ENCODE measurements around the gene FLAD1. TPM values are rescaled to one million over a fixed set of nuclear protein-coding genes. Genes with fewer than 3 reads are reported as not detected.

FLAD1 gene
- total RNA-seq, 2 experiments from 2014 or later, result 16.7 to 19.4 TPM

GRCh38 chr1:155000726-155001424 lies 17.7 kb downstream of the FLAD1 start:
- H3K9me3 ChIP-seq (ENCODE audit: control insufficient read depth in 1 of 2, insufficient read depth in 1 of 2, low read length in 2 of 2), result no peaks in the 10 kb centered on the region
- TF ChIP-seq CTCF (IDR thresholded peaks at IDR 0.05), result no peak
- intact Hi-C loops (cut with DNase I, micrococcal nuclease), result loop anchor here (1.0 to 5.0 kb wide), 6 partner anchors 16 to 62 kb away; partner anchors contain the start of genes EFNA4 (in 2 of the 2) and CKS1B (in 1 of the 2)
- H3K9me3 Mint-ChIP-seq, result no peaks in the 10 kb centered on the region
- peak overlapping the region; percentile 99 for H3K4me3 Mint-ChIP-seq
- DNase-seq (peak in 13 of 14 experiments; percentile 57 to 89 (median 71)), ATAC-seq (ENCODE audit: poor library complexity) (peak; percentile 39)
- peak overlapping the region; percentile 73 for H3K4me3 ChIP-seq (ENCODE audit: low read length)
- ChIA-PET CTCF (interaction anchor here (1.1 to 13.2 kb wide), 8 partner anchors 18 to 61 kb away, joined by 3 to 159 read pairs (median 20); partner anchors contain the start of genes CKS1B, FLAD1, PBXIP1 and PYGO2), POLR2A (interaction anchor here (1.0 to 10.2 kb wide), 8 partner anchors 9 to 64 kb away, joined by 4 to 189 read pairs (median 22); partner anchors contain the start of genes CKS1B, FLAD1, PBXIP1 and PMVK)
- peak overlapping the region; percentile 90 for H3K27ac Mint-ChIP-seq
- peaks cover 3% of the 10 kb centered on the region for H3K36me3 ChIP-seq (ENCODE audit: insufficient read depth, low read length)
- H3K27me3 Mint-ChIP-seq, result no peaks in the 10 kb centered on the region
- peaks cover 70% of the 10 kb centered on the region for H3K4me1 ChIP-seq (ENCODE audit: insufficient read depth, low read length)
- H3K27ac ChIP-seq (ENCODE audit: low read depth in 1 of 2, low read length in 2 of 2), result peak overlapping the region; percentile 92 to 96
- peaks cover 60% of the 10 kb centered on the region for H3K4me1 Mint-ChIP-seq (ENCODE audit: low read depth)
- peaks cover 15% of the 10 kb centered on the region for H3K36me3 Mint-ChIP-seq (ENCODE audit: low read depth)
- no peaks in the 10 kb centered on the region for H3K27me3 ChIP-seq (ENCODE audit: control insufficient read depth in 1 of 2, insufficient read depth in 2 of 2, low read length in 2 of 2)

GRCh38 chr1:155001425-155001674 lies 18.2 kb downstream of the FLAD1 start:
- ChIA-PET POLR2A (interaction anchor here (1.0 to 10.2 kb wide), 7 partner anchors 9 to 65 kb away, joined by 4 to 189 read pairs (median 28); partner anchors contain the start of genes CKS1B, FLAD1, PBXIP1 and PMVK), CTCF (interaction anchor here (1.1 to 13.2 kb wide), 2 partner anchors 17 to 40 kb away, joined by 4 to 159 read pairs; partner anchors contain the start of gene PYGO2)
- DNase-seq (peak in 1 of 14 experiments; percentile 56), ATAC-seq (ENCODE audit: poor library complexity) (no peak)
- Histone ChIP-seq H3K27ac (ENCODE audit: low read depth in 1 of 2, low read length in 2 of 2) (peak overlapping the region; percentile 92 to 96), H3K27me3 (ENCODE audit: control insufficient read depth in 1 of 2, insufficient read depth in 2 of 2, low read length in 2 of 2) (no peaks in the 10 kb centered on the region), H3K4me1 (ENCODE audit: insufficient read depth, low read length) (peaks cover 75% of the 10 kb centered on the region), H3K36me3 (ENCODE audit: insufficient read depth, low read length) (peaks cover 3% of the 10 kb centered on the region), H3K4me3 (ENCODE audit: low read length) (peak overlapping the region; percentile 73), H3K9me3 (ENCODE audit: control insufficient read depth in 1 of 2, insufficient read depth in 1 of 2, low read length in 2 of 2) (no peaks in the 10 kb centered on the region)
- intact Hi-C loops (cut with DNase I, micrococcal nuclease), result loop anchor here (1.0 to 5.0 kb wide), 5 partner anchors 16 to 61 kb away; partner anchors contain the start of genes EFNA4 (in 2 of the 2) and CKS1B (in 1 of the 2)
- peak overlapping the region; percentile 90 for H3K27ac Mint-ChIP-seq
- no peaks in the 10 kb centered on the region for H3K9me3 Mint-ChIP-seq
- H3K4me1 Mint-ChIP-seq (ENCODE audit: low read depth), result peaks cover 60% of the 10 kb centered on the region
- peaks cover 15% of the 10 kb centered on the region for H3K36me3 Mint-ChIP-seq (ENCODE audit: low read depth)
- H3K27me3 Mint-ChIP-seq, result no peaks in the 10 kb centered on the region
- H3K4me3 Mint-ChIP-seq, result peak overlapping the region; percentile 99
- no peak for TF ChIP-seq CTCF (IDR thresholded peaks at IDR 0.05)

- ChIA-PET CTCF (interaction anchor here (1.1 to 13.2 kb wide), 2 partner anchors 17 to 41 kb away, joined by 4 to 159 read pairs; partner anchors contain the start of gene PYGO2), POLR2A (interaction anchor here (1.0 to 10.2 kb wide), 8 partner anchors 10 to 65 kb away, joined by 4 to 189 read pairs (median 22); partner anchors contain the start of genes CKS1B, FLAD1, PBXIP1 and PMVK)
- peak overlapping the region; percentile 73 for H3K4me3 ChIP-seq (ENCODE audit: low read length)
- peaks cover 65% of the 10 kb centered on the region for H3K4me1 Mint-ChIP-seq (ENCODE audit: low read depth)
- no peaks in the 10 kb centered on the region for H3K27me3 Mint-ChIP-seq
- H3K4me1 ChIP-seq (ENCODE audit: insufficient read depth, low read length), result peaks cover 80% of the 10 kb centered on the region
- H3K27ac ChIP-seq (ENCODE audit: low read depth in 1 of 2, low read length in 2 of 2), result peak overlapping the region; percentile 92 to 96
- H3K36me3 ChIP-seq (ENCODE audit: insufficient read depth, low read length), result peaks cover 3% of the 10 kb centered on the region
- peak overlapping the region; percentile 90 for H3K27ac Mint-ChIP-seq
- intact Hi-C loops (cut with DNase I, micrococcal nuclease), result loop anchor here (1.0 to 5.0 kb wide), 7 partner anchors 15 to 65 kb away; partner anchors contain the start of genes EFNA4 (in 2 of the 2), CKS1B (in 1 of the 2) and FLAD1 (in 1 of the 2)
- H3K36me3 Mint-ChIP-seq (ENCODE audit: low read depth), result peaks cover 15% of the 10 kb centered on the region
- DNase-seq, result peak; percentile 94 to 99 (median 98)
- ATAC-seq (ENCODE audit: poor library complexity), result peak; percentile 73
- H3K9me3 Mint-ChIP-seq, result no peaks in the 10 kb centered on the region
- no peak for TF ChIP-seq CTCF (IDR thresholded peaks at IDR 0.05)
- H3K4me3 Mint-ChIP-seq, result peak overlapping the region; percentile 99
- no peaks in the 10 kb centered on the region for H3K9me3 ChIP-seq (ENCODE audit: control insufficient read depth in 1 of 2, insufficient read depth in 1 of 2, low read length in 2 of 2)
- no peaks in the 10 kb centered on the region for H3K27me3 ChIP-seq (ENCODE audit: control insufficient read depth in 1 of 2, insufficient read depth in 2 of 2, low read length in 2 of 2)
Measured at GRCh38 chr1:155001675-155002463, 18.7 kb downstream of the FLAD1 start.

Measured in CD4-positive, alpha-beta T cell (primary cell).